GM23338 (cell line): ENCODE data around the gene RET. TPM values are rescaled to one million over a fixed set of nuclear protein-coding genes. Genes with fewer than 3 reads are reported as not detected.

Experiments used
- ATAC-seq: fragments of 200-7000 bp; cut with Tn5 transposase; 3 replicates; pipeline ENCODE4 v1.9.1; 2020
- DNase-seq: peaks from one replicate; pipeline ENCODE4 v3.0.0-alpha.2; 2015; ENCODE audit warnings: low spot score
- H2AFZ ChIP-seq: fragments of 200-600 bp; sonication (generic); 2 replicates; pipeline ENCODE4 v1.8.0; 2016; ENCODE audit warnings: antibody characterized with exemption, mild to moderate bottlenecking, moderate library complexity
- H3F3A ChIP-seq: fragments of 200-600 bp; sonication (generic); replicated peaks from 2 replicates; pipeline ENCODE4 v1.8.0; 2017; ENCODE audit warnings: antibody characterized with exemption, mixed run types, low read depth
- H3K27ac ChIP-seq: fragments of 200-600 bp; sonication (generic); 2 replicates; pipeline ENCODE4 v1.6.1; 2016; ENCODE audit warnings: low read depth
- H3K27me3 ChIP-seq: fragments of 200-600 bp; sonication (generic); 2 replicates; pipeline ENCODE4 v1.8.0; 2016; ENCODE audit warnings: mild to moderate bottlenecking, mixed run types, moderate library complexity; ENCODE audit not compliant: insufficient read depth
- H3K36me3 ChIP-seq: fragments of 200-600 bp; sonication (generic); 2 replicates; pipeline ENCODE4 v1.8.0; 2016; ENCODE audit warnings: mild to moderate bottlenecking; ENCODE audit not compliant: insufficient read depth
- H3K4me1 ChIP-seq: fragments of 200-600 bp; sonication (generic); 2 replicates; pipeline ENCODE4 v1.8.0; 2016; ENCODE audit warnings: mild to moderate bottlenecking, moderate library complexity; ENCODE audit not compliant: insufficient read depth
- H3K4me2 ChIP-seq: fragments of 200-600 bp; sonication (generic); 2 replicates; pipeline ENCODE4 v1.7.1; 2017; ENCODE audit warnings: mixed run types
- H3K4me3 ChIP-seq: fragments of 200-600 bp; sonication (generic); 2 replicates; pipeline ENCODE4 v1.6.1; 2016; ENCODE audit warnings: mixed run types
- H3K79me2 ChIP-seq: fragments of 200-600 bp; sonication (generic); replicated peaks from 2 replicates; pipeline ENCODE4 v1.8.0; 2017; ENCODE audit warnings: mild to moderate bottlenecking; ENCODE audit not compliant: insufficient read depth
- H3K9me2 ChIP-seq: fragments of 200-600 bp; sonication (generic); 2 replicates; pipeline ENCODE4 v1.8.0; 2017; ENCODE audit not compliant: insufficient read depth
- H4K20me1 ChIP-seq: fragments of 200-600 bp; sonication (generic); replicated peaks from 2 replicates; pipeline ENCODE4 v1.8.0; 2017; ENCODE audit warnings: mild to moderate bottlenecking; ENCODE audit not compliant: insufficient read depth
- H3K27ac Mint-ChIP-seq: 2 replicates; pipeline ENCODE4 v1.8.0; 2020; ENCODE audit warnings: inconsistent platforms, mild to moderate bottlenecking, moderate library complexity, mixed read lengths
- H3K27me3 Mint-ChIP-seq: 3 replicates; pipeline ENCODE4 v1.8.0; 2022; ENCODE audit warnings: low read depth, mild to moderate bottlenecking, moderate library complexity, mixed read lengths, inconsistent platforms; ENCODE audit not compliant: insufficient read depth, poor library complexity
- H3K36me3 Mint-ChIP-seq: 3 replicates; pipeline ENCODE4 v1.8.0; 2021; ENCODE audit warnings: low read depth, mild to moderate bottlenecking, inconsistent platforms, moderate library complexity, mixed read lengths
- H3K4me1 Mint-ChIP-seq: 3 replicates; pipeline ENCODE4 v1.8.0; 2020; ENCODE audit warnings: mild to moderate bottlenecking, inconsistent platforms, mixed read lengths
- H3K4me3 Mint-ChIP-seq: 3 replicates; pipeline ENCODE4 v1.8.0; 2021; ENCODE audit warnings: moderate library complexity, mild to moderate bottlenecking, inconsistent platforms, mixed read lengths
- H3K9me3 Mint-ChIP-seq: 3 replicates; pipeline ENCODE4 v1.8.0; 2020; ENCODE audit warnings: moderate library complexity, mild to moderate bottlenecking, inconsistent platforms, mixed read lengths
- CREB1 ChIP-seq: fragments of 250-450 bp; sonication (Bioruptor Pico); IDR thresholded peaks from 2 replicates; pipeline ENCODE4 v1.5.0; 2020; ENCODE audit warnings: low read depth, mild to moderate bottlenecking, moderate library complexity
- CTCF ChIP-seq, 2 experiments: fragments of 200-600 bp in 1 of 2; sonication (generic) in 1 of 2; conservative IDR thresholded peaks; 2 replicates each; pipeline versions ENCODE4 v1.5.1 to v1.6.1; 2016 to 2017; ENCODE audit warnings: antibody characterized with exemption in 2 of 2, low read depth in 2 of 2, mild to moderate bottlenecking in 2 of 2, moderate library complexity in 1 of 2
- ETS1 ChIP-seq: IDR thresholded peaks from 2 replicates; pipeline ENCODE4 v1.6.1; 2016; ENCODE audit warnings: antibody characterized with exemption
- EZH2 ChIP-seq: fragments of 200-600 bp; sonication (generic); IDR thresholded peaks from one replicate; pipeline ENCODE4 v1.8.0; 2017; ENCODE audit warnings: antibody characterized with exemption, mild to moderate bottlenecking, low read depth; ENCODE audit not compliant: unreplicated experiment
- EZH2phosphoT487 ChIP-seq: fragments of 200-600 bp; sonication (generic); IDR thresholded peaks from one replicate; pipeline ENCODE4 v1.8.1; 2018; ENCODE audit warnings: antibody characterized with exemption; ENCODE audit not compliant: unreplicated experiment
- JUNB ChIP-seq: IDR thresholded peaks from one replicate; pipeline ENCODE4 v1.6.1; 2016; ENCODE audit warnings: antibody characterized with exemption; ENCODE audit not compliant: unreplicated experiment
- NANOG ChIP-seq: IDR thresholded peaks from 2 replicates; pipeline ENCODE4 v1.6.1; 2016; ENCODE audit warnings: antibody characterized with exemption, borderline replicate concordance
- POLR2AphosphoS5 ChIP-seq: IDR thresholded peaks from 2 replicates; pipeline ENCODE4 v1.6.1; 2016; ENCODE audit warnings: antibody characterized with exemption, low read depth
- STAT1 ChIP-seq: IDR thresholded peaks from one replicate; pipeline ENCODE4 v1.6.1; 2016; ENCODE audit warnings: antibody characterized with exemption; ENCODE audit not compliant: unreplicated experiment
- ZNF114 ChIP-seq: fragments of 250-450 bp; sonication (Bioruptor Pico); IDR thresholded peaks from 2 replicates; pipeline ENCODE4 v1.5.0; 2020; ENCODE audit warnings: mild to moderate bottlenecking, moderate library complexity
- ZNF462 ChIP-seq: fragments of 250-450 bp; sonication (Bioruptor Pico); IDR thresholded peaks from 2 replicates; pipeline ENCODE4 v1.5.0; 2020; ENCODE audit warnings: mild to moderate bottlenecking, moderate library complexity
- polyA plus RNA-seq: library from polyadenylated mRNA; unstranded; fragments of >200 nt; fragmentation: Nextera tagmentation; extraction: Ambion mirVana; gene quantifications from 2 replicates; pipeline ENCODE4 v1.2.1, GENCODE V29; 2016
- total RNA-seq: library from RNA; depleted of rRNA; stranded (reverse); fragments of >200 nt; shearing (Covaris generic); gene quantifications from 2 replicates; pipeline ENCODE4 v1.2.3, GENCODE V29; 2014

Gene RET
- total and polyA plus RNA-seq, 2 experiments from 2014 or later, result 5.5 to 9.8 TPM

- Mint-ChIP-seq H3K4me3 (no peak overlapping the region), H3K27me3 (peaks cover 14% of the 10 kb centered on the region), H3K27ac (no peak overlapping the region), H3K9me3 (no peaks in the 10 kb centered on the region; the same call in 2 of the 3 replicates), H3K36me3 (no peaks in the 10 kb centered on the region), H3K4me1 (peaks cover 2% of the 10 kb centered on the region)
- no peaks in the 10 kb centered on the region for H4K20me1 ChIP-seq
- no peak overlapping the region for H3K27ac ChIP-seq
- no peaks in the 10 kb centered on the region for H3K27me3 ChIP-seq
- H3K9me2 ChIP-seq, result no peaks in the 10 kb centered on the region
- ATAC-seq (no peak), DNase-seq (no peak)
- no peaks in the 10 kb centered on the region for H3K4me1 ChIP-seq
- H3K4me3 ChIP-seq, result no peak overlapping the region
- no peaks in the 10 kb centered on the region for H3K36me3 ChIP-seq
- H2AFZ ChIP-seq, result no peak overlapping the region
- no peak overlapping the region for H3K4me2 ChIP-seq
- TF ChIP-seq ETS1 (no peak), JUNB (no peak), STAT1 (no peak), CTCF (conservative IDR thresholded peaks at IDR 0.05; ENCODE audit: low read depth in 2 of 2) (no peak), EZH2phosphoT487 (no peak), CREB1 (CRISPR knock-in tag) (no peak)
- H3F3A ChIP-seq, result no peaks in the 10 kb centered on the region
- H3K79me2 ChIP-seq, result no peaks in the 10 kb centered on the region
Observed at GRCh38 chr10:43059828-43060227, 17.0 kb upstream of the RET start.

GRCh38 chr10:43060291-43060690, 16.6 kb upstream of the RET start:
- peaks cover 3% of the 10 kb centered on the region for H3K4me1 Mint-ChIP-seq
- DNase-seq (no peak), ATAC-seq (no peak)
- Histone ChIP-seq H3K79me2 (no peaks in the 10 kb centered on the region), H3K27ac (no peak overlapping the region), H3F3A (no peaks in the 10 kb centered on the region), H3K4me1 (no peaks in the 10 kb centered on the region), H3K27me3 (no peaks in the 10 kb centered on the region), H3K4me3 (no peak overlapping the region), H3K4me2 (no peak overlapping the region), H3K9me2 (no peaks in the 10 kb centered on the region), H3K36me3 (no peaks in the 10 kb centered on the region), H2AFZ (no peak overlapping the region), H4K20me1 (no peaks in the 10 kb centered on the region)
- no peaks in the 10 kb centered on the region for H3K36me3 Mint-ChIP-seq
- H3K27me3 Mint-ChIP-seq, result peaks cover 14% of the 10 kb centered on the region
- no peak overlapping the region for H3K27ac Mint-ChIP-seq
- H3K9me3 Mint-ChIP-seq, result no peaks in the 10 kb centered on the region; the same call in 2 of the 3 replicates
- H3K4me3 Mint-ChIP-seq, result no peak overlapping the region
- TF ChIP-seq JUNB (no peak), EZH2 (no peak), STAT1 (no peak), POLR2AphosphoS5 (no peak), ZNF462 (CRISPR knock-in tag) (no peak), CTCF (conservative IDR thresholded peaks at IDR 0.05; ENCODE audit: low read depth in 2 of 2) (no peak), CREB1 (CRISPR knock-in tag) (no peak), ZNF114 (no peak), NANOG (no peak)
